ENCODE data around the gene FAM200B. TPM values are rescaled to one million over a fixed set of nuclear protein-coding genes. Genes with fewer than 3 reads are reported as not detected.

Gene FAM200B
- total and polyA plus RNA-seq, 8 donors, result 18.7 to 86.1 (median 37.8) TPM

- TF ChIP-seq POLR2AphosphoS5 (IDR thresholded peaks at IDR 0.05) (no peak), CTCF (IDR thresholded peaks at IDR 0.05) (no peak), EP300 (IDR thresholded peaks at IDR 0.05) (no peak), POLR2A (IDR thresholded peaks at IDR 0.05) (no peak)
- Histone ChIP-seq H3K27me3 (no peaks in the 10 kb centered on the region), H3K27ac (no peak overlapping the region), H3K9me3 (peaks cover 0 to 17% (median 4%) of the 10 kb centered on the region in 4 donors), H3K36me3 (no peaks in the 10 kb centered on the region), H3K4me1 (no peaks in the 10 kb centered on the region), H3K4me3 (no peak overlapping the region)
- DNase-seq, result no peak
- intact Hi-C loops (cut with DNase I; ENCODE audit: low total_unique reads), result no loop called here
- WGBS, 5 donors, result 69 to 94% (median 80%) methylated on average over 1 of the region's 1 CpG
These were observed 57.2 kb downstream of the FAM200B start for GRCh38 chr4:15738877-15739276.

Other genes starting within 250 kb of the FAM200B start
- gene CC2D2A, start 211.9 kb upstream of the FAM200B start, total RNA-seq, result 10 to 100 TPM; 12.5 to 32.7 (median 16.5) TPM
- gene CC2D2A, start 211.9 kb upstream of the FAM200B start, polyA plus RNA-seq, result 10 to 100 TPM in 2 of 3 donors, 1 to 10 TPM in 1; 5.7 to 12.7 (median 11.4) TPM
- gene FBXL5, start 26.5 kb upstream of the FAM200B start, total RNA-seq, result 100 to 1,000 TPM in 3 of 5 donors, 10 to 100 TPM in 2; 15.6 to 196 (median 108) TPM
- 10 to 100 TPM; 36.4 to 75.5 (median 44.3) TPM for gene FBXL5, start 26.5 kb upstream of the FAM200B start, polyA plus RNA-seq
- gene BST1, start 21.2 kb downstream of the FAM200B start, total RNA-seq, result 1 to 10 TPM in 2 of 5 donors, not detected in 3; 3.3 to 8.4 TPM
- gene BST1, start 21.2 kb downstream of the FAM200B start, polyA plus RNA-seq, result 1 to 10 TPM; 2.1 to 2.8 (median 2.7) TPM
- gene CD38, start 96.5 kb downstream of the FAM200B start, total RNA-seq, result 10 to 100 TPM in 1 of 5 donors, 1 to 10 TPM in 4; 1.4 to 44.9 (median 4.0) TPM
- gene CD38, start 96.5 kb downstream of the FAM200B start, polyA plus RNA-seq, result 1 to 10 TPM in 1 of 3 donors, under 1 TPM in 2; 0.62 to 1.5 (median 0.83) TPM